SHP77 (cell line): Measurements from ENCODE around the gene MIA3.
"Not testable (repeated sequence)": the region's sequence is repeated elsewhere in the genome, so short reads cannot be mapped to it uniquely, and the experiment has no call there.

Experiments
- DNase-seq, 2 experiments: peaks; one replicate each; lab custom pipeline; 2025; lab: John Stamatoyannopoulos, UW

The MIA3 gene

GRCh38 chr1:222618001-222618879 lies at the start of gene MIA3:
MIA3 (plus strand) TSS chr1:222618097; CDS start chr1:222618111, 14 bp downstream.
- DNase-seq: peak; percentile 68 to 76

GRCh38 chr1:222570837-222571236 lies 47.1 kb upstream of the MIA3 start:
- DNase-seq: no peak

GRCh38 chr1:222579316-222579715 lies 38.6 kb upstream of the MIA3 start:
- DNase-seq: no peak

GRCh38 chr1:222582099-222582774 lies 35.7 kb upstream of the MIA3 start:
- DNase-seq: no peak

GRCh38 chr1:222583079-222583478 lies 34.8 kb upstream of the MIA3 start:
- DNase-seq: no peak

GRCh38 chr1:222586842-222587241 lies 31.1 kb upstream of the MIA3 start:
- DNase-seq: no peak

GRCh38 chr1:222588135-222588534 lies 29.8 kb upstream of the MIA3 start:
- DNase-seq: no peak

GRCh38 chr1:222589462-222590302 lies 28.2 kb upstream of the MIA3 start, which contains the start of gene TAF1A:
TAF1A (minus strand) TSS chr1:222589933.
- DNase-seq: peak; percentile 85 to 92

- no peak for DNase-seq
These were observed 25.7 kb upstream of the MIA3 start for GRCh38 chr1:222592171-222592570.

- DNase-seq: no peak
These were observed 23.1 kb upstream of the MIA3 start for GRCh38 chr1:222594789-222595188.

GRCh38 chr1:222596696-222597095 lies 21.2 kb upstream of the MIA3 start:
- no peak for DNase-seq

GRCh38 chr1:222600281-222600680 lies 17.6 kb upstream of the MIA3 start:
- DNase-seq: peak in 1 of 2 experiments; percentile 25

- DNase-seq: no peak
These were observed 16.6 kb upstream of the MIA3 start for GRCh38 chr1:222601257-222601656.

- no peak for DNase-seq
These were observed 11.1 kb upstream of the MIA3 start for GRCh38 chr1:222606757-222607156.

GRCh38 chr1:222609111-222609510 lies 8.8 kb upstream of the MIA3 start:
- not testable (repeated sequence) for DNase-seq

GRCh38 chr1:222610728-222611127 lies 7.2 kb upstream of the MIA3 start:
- no peak for DNase-seq

- no peak for DNase-seq
These were observed 4.3 kb upstream of the MIA3 start for GRCh38 chr1:222613627-222614026.

GRCh38 chr1:222616525-222616924 lies 1.4 kb upstream of the MIA3 start:
- no peak for DNase-seq

- DNase-seq: peak; percentile 95 to 97
These were observed 438 bp upstream of the MIA3 start for GRCh38 chr1:222617367-222617951.

GRCh38 chr1:222618880-222619596 lies 1.1 kb downstream of the MIA3 start:
- peak; percentile 18 to 39 for DNase-seq

- no peak for DNase-seq
These were observed 2.7 kb downstream of the MIA3 start for GRCh38 chr1:222620566-222620965.
